Psoas muscle (tissue), 8 donors: ENCODE measurements around the gene KRTAP17-1. TPM values are rescaled to one million over a fixed set of nuclear protein-coding genes. Genes with fewer than 3 reads are reported as not detected.

Experiments
- ATAC-seq, 4 donors: fragments of 200-7000 bp; cut with Tn5 transposase; one replicate each; pipeline ENCODE4 v1.9.1; 2020; ENCODE audit warnings: moderate library complexity in 3 of 4, mild to moderate bottlenecking in 2 of 4
- DNase-seq, 2 donors: peaks; one replicate each; pipeline ENCODE4 v3.0.0-alpha.2; 2020
- H3K27ac ChIP-seq: fragments of 200-600 bp; one replicate; pipeline ENCODE4 v1.8.0; 2022
- H3K27me3 ChIP-seq, 3 donors: fragments of 200-600 bp in 1 of 3; one replicate each; pipeline versions ENCODE4 v1.6.1 to v1.8.0; 2013 to 2022; ENCODE audit warnings: low read length in 2 of 3, mild to moderate bottlenecking in 2 of 3, moderate library complexity in 1 of 3; ENCODE audit not compliant: insufficient read depth in 3 of 3
- H3K36me3 ChIP-seq, 2 donors: fragments of 200-600 bp in 1 of 2; one replicate each; pipeline versions ENCODE4 v1.6.1 to v1.8.0; 2013 to 2022; ENCODE audit warnings: low read depth in 1 of 2, mild to moderate bottlenecking in 1 of 2, moderate library complexity in 1 of 2; ENCODE audit not compliant: insufficient read depth in 1 of 2
- H3K4me1 ChIP-seq: fragments of 200-600 bp; one replicate; pipeline ENCODE4 v1.8.0; 2022
- H3K4me3 ChIP-seq: fragments of 200-600 bp; one replicate; pipeline ENCODE4 v1.8.0; 2022; ENCODE audit warnings: mild to moderate bottlenecking
- H3K9me3 ChIP-seq: fragments of 200-600 bp; one replicate; pipeline ENCODE4 v1.8.0; 2022
- CTCF ChIP-seq: fragments of 200-600 bp; IDR thresholded peaks from one replicate; pipeline ENCODE4 v1.8.0; 2022; ENCODE audit warnings: antibody characterized with exemption
- WGBS, 3 donors: extraction: QIAGEN DNeasy Blood & Tissue Kit; methylation state at CpG; one replicate each; pipeline versions ENCODE4 v1.1.6 to v1.1.7; 2013; 5-methylcytosine and 5-hydroxymethylcytosine counted together
- intact Hi-C, 2 donors: fragments of 100-400 bp; cut with DNase I; formaldehyde crosslinking; loops; one replicate each; pipeline versions ENCODE4 v1.11.0 to v1.14.2; 2022
- polyA plus RNA-seq, 3 donors: library from polyadenylated mRNA; stranded (reverse); fragments of 200-250 nt; gene quantifications; one replicate each; pipeline ENCODE4 v1.2.3, GENCODE V29; 2013
- total RNA-seq, 4 donors: library from RNA; stranded (reverse); fragmentation: NEBNext Ultra II Directional in 2 of 4; extraction: Animal tissue kit (Norgen Biotek cat#: 25700) in 2 of 4; gene quantifications; one replicate each; pipeline versions ENCODE4 v1.2.1 to v1.2.4, GENCODE V29; 2021 to 2023
- donor health status: healthy with polysubstance abuse.
- donor health status: DM: no; HTN: no; CAD: no; lungs with moderate emphysema.
- donor health status: Bipolar disorder and iron deficiency.
- donor health status: healthy.
- donor health status: DM: yes; HTN: yes; CAD: no.
- donor health status: DM: no; HTN: no; CAD: no.
- donor health status: DM: no; HTN: no; CAD: no.
- donor health status: DM: yes; HTN: yes; CAD: no.

KRTAP17-1 gene
- total and polyA plus RNA-seq, 7 donors: not detected

- H3K9me3 ChIP-seq: no peaks in the 10 kb centered on the region
- WGBS, 3 donors: 35 to 74% (median 38%) methylated on average over 2 of the region's 2 CpGs
- no peak overlapping the region for H3K4me3 ChIP-seq
- H3K27ac ChIP-seq: no peak overlapping the region
- intact Hi-C loops: no loop called here
- no peak for ATAC-seq
- no peaks in the 10 kb centered on the region for H3K36me3 ChIP-seq
- DNase-seq: no peak
- no peak for TF ChIP-seq CTCF
- peaks cover 0 to 8% (median 3%) of the 10 kb centered on the region in 3 donors for H3K27me3 ChIP-seq
- H3K4me1 ChIP-seq: no peaks in the 10 kb centered on the region
Observed at GRCh38 chr17:41318231-41318630, 2.7 kb upstream of the KRTAP17-1 start.

DNA sequence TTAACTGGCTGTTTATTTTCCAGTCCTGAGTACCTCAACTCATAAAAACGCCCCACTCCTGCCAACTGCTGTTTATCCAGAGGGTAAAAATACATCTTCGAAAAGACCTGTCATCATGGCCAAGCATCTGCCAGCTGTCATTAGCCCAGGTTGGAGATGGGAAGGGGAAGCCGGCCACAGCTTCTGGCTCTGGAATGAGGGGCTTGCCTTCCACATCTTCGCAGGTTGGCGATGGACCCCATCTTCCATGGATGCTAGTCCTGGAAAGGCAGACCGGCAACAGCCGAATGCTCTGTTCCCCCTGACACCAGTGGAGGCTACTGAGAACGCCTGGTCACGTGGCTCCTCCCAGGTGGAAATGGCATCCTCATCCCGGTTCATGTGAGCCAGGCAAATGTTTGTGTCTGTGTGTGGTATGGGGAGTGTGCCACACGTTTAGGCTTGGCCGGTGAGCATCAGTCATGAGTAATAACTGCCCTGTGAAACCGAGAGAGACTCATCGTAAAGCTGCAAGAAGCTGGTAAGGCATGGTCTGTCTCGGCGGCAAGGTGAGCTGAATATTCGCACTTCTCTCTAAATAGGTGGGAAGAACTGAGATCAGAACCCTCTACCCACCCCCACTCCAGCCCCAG lies 420 bp upstream of the KRTAP17-1 start:
- Histone ChIP-seq H3K4me1 (no peaks in the 10 kb centered on the region), H3K27ac (no peak overlapping the region), H3K9me3 (no peaks in the 10 kb centered on the region), H3K27me3 (peaks cover 0 to 22% (median 3%) of the 10 kb centered on the region in 3 donors), H3K4me3 (no peak overlapping the region), H3K36me3 (no peaks in the 10 kb centered on the region)
- no peak for TF ChIP-seq CTCF
- ATAC-seq (no peak), DNase-seq (no peak)
- intact Hi-C loops: no loop called here
- 71 to 78% (median 73%) methylated on average over 17 of the region's 17 CpGs for WGBS, 3 donors

GRCh38 chr17:41311111-41311510 lies 4.4 kb downstream of the KRTAP17-1 start:
- no peaks in the 10 kb centered on the region for H3K36me3 ChIP-seq
- TF ChIP-seq CTCF: no peak
- no peaks in the 10 kb centered on the region for H3K4me1 ChIP-seq
- DNase-seq (no peak), ATAC-seq (no peak)
- 69 to 91% (median 88%) methylated on average over 1 of the region's 1 CpG for WGBS, 3 donors
- no peaks in the 10 kb centered on the region for H3K9me3 ChIP-seq
- H3K4me3 ChIP-seq: no peak overlapping the region
- intact Hi-C loops: no loop called here
- H3K27me3 ChIP-seq: peaks cover 3 to 49% (median 8%) of the 10 kb centered on the region in 3 donors
- H3K27ac ChIP-seq: no peak overlapping the region

- Histone ChIP-seq H3K27me3 (peaks cover under 1 to 61% (median 8%) of the 10 kb centered on the region in 3 donors), H3K27ac (no peak within 1 kb of the TSS), H3K36me3 (no peaks in the 10 kb centered on the region), H3K4me3 (no peak within 1 kb of the TSS), H3K4me1 (no peaks in the 10 kb centered on the region), H3K9me3 (no peaks in the 10 kb centered on the region)
- TF ChIP-seq CTCF: no peak
- WGBS, 3 donors: 23 to 26% (median 25%) methylated on average over 7 of the region's 7 CpGs
- peak; percentile 13 to 50 (median 32) for ATAC-seq
- intact Hi-C loops: no loop called here
- no peak for DNase-seq
Observed at GRCh38 chr17:41308918-41309359, 6.6 kb downstream of the KRTAP17-1 start, which contains the start of gene KRTAP16-1. Gene KRTAP16-1 (minus strand): TSS chr17:41309309. CDS start chr17:41309253, 56 bp downstream.
